Heart left ventricle (tissue), 13 donors: ENCODE measurements around the gene PISD.

Source experiments
- POLR2A ChIP-seq, 2 donors: fragments of 450-650 bp; IDR thresholded peaks; one replicate each; pipeline ENCODE4 v1.6.1; 2017; ENCODE audit warnings: antibody characterized with exemption in 2 of 2, mild to moderate bottlenecking in 2 of 2, moderate library complexity in 2 of 2
- TF ChIP-seq, protein P1 (sequence below), 12 donors: fragments of 200-600 bp; sonication (generic) in 4 of 12; IDR thresholded peaks; one replicate each; pipeline versions ENCODE4 v1.5.0 to v1.8.0; 2018 to 2022; ENCODE audit warnings: antibody characterized with exemption in 12 of 12, mild to moderate bottlenecking in 5 of 12
- donor health status: ischemic (EF 13 %, LVEDD 7.1; RV severe dilation, severe dysfunction).
- donor health status: DM: no; HTN: yes; CAD: no.
- donor health status: DM: no; HTN: no; CAD: no.
- donor health status: ischemic (EF 25% LVEDD 6.9; RV normal size, moderate dysfunction).
- donor health status: ischemic (EF 25% LVEDD 5.7; RV mildly dilated, moderate dysfunction).
- donor health status: ischemic (EF 35%, LVEDD 5.7; RV mildly dilated, moderate dysfunction).
- donor health status: nonischemic (EF 11% LVEDD 7.7; RV severe dilation, severe dysfunction).
- donor health status: DM: yes; HTN: yes; CAD: no.
- donor health status: PGD.
- donor health status: ischemic (EF 29% LVEDD 5.4; RV normal size, mild dysfunction).
- donor health status: nonischemic (EF 23%, LVEDD 6.1; RV moderate dilation, normal function).

DNA sequence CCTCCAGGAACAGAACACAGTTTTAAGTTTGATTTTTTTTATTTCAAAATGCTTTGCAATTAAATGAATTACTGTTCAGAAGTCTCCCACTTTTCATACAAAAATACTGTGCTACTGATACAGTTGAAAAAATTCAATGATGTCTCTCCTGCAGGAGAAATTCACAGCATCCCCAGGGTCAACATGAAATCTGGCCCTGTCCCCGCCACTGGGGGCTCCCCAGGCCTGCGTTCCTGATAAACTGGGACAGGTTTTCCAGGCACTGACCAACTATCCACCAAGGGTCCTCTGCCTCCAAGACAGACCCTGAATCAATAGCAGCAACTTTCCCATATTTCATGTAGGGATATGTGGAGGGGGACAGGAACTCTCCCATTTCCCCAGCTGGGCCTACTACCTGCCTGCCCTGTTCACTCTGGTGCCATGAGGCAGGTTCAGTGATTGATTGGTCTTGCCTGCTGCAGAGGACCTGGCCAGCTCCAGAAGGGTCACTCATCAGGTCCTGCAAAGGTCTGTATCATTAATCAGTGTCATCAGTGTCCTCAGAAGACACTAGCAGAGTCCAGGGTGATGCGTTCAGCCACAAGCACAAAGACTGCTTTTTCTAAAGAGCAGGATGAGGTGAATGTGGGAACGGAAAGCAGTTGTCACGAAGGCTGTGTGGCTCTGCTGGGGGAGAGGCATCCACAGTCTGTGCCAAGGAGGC, 43.4 kb downstream of the PISD start:
- TF ChIP-seq, protein P1, sequence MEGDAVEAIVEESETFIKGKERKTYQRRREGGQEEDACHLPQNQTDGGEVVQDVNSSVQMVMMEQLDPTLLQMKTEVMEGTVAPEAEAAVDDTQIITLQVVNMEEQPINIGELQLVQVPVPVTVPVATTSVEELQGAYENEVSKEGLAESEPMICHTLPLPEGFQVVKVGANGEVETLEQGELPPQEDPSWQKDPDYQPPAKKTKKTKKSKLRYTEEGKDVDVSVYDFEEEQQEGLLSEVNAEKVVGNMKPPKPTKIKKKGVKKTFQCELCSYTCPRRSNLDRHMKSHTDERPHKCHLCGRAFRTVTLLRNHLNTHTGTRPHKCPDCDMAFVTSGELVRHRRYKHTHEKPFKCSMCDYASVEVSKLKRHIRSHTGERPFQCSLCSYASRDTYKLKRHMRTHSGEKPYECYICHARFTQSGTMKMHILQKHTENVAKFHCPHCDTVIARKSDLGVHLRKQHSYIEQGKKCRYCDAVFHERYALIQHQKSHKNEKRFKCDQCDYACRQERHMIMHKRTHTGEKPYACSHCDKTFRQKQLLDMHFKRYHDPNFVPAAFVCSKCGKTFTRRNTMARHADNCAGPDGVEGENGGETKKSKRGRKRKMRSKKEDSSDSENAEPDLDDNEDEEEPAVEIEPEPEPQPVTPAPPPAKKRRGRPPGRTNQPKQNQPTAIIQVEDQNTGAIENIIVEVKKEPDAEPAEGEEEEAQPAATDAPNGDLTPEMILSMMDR (IDR thresholded peaks at IDR 0.05), result no peak
- no peak for TF ChIP-seq POLR2A (IDR thresholded peaks at IDR 0.05)
